Left hindlimb (tissue), 1 donor: ENCODE data around the gene KRT81.

Experiments used
- DNase-seq: peaks from one replicate; pipeline ENCODE4 v3.0.0-alpha.2; 2018

KRT81 gene

DNA sequence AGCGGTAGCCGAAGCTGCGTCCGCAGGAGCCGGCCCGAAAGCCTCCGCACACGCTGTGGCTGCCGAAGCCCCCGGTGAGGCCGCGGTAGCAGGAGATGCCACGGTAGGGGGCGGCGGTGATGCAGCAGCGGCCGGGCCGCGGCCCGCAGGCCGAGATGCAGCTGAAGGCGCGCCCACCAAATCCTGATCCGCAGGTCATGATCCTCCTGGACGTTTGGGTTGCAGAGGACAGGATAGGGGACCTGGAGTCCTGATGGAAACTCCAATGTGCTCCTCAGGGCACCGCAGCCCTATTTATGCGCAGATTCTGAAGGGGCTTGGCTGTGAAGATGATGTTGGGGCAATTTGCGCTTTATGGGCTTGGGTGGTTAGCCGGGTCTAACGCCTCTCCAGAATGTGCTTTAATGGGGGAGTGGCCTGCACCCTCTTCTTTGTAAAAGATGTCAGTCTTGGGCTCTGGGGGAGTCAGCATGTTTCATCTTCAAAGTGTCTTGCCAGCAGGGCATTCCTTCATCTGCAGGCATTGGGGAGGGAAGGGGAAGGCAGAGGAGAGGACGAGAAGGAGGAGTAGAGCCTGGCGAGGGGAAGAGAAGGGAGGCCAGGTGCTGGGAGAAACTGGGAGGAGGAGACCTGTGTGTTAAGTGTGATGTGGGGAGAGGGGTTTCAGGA lies at the start of gene KRT81:
TSS of gene KRT81 (minus strand) at position 268 of the 669 bp plus-strand sequence. CDS start at position 199, 69 bp downstream.
- no peak for DNase-seq

DNA sequence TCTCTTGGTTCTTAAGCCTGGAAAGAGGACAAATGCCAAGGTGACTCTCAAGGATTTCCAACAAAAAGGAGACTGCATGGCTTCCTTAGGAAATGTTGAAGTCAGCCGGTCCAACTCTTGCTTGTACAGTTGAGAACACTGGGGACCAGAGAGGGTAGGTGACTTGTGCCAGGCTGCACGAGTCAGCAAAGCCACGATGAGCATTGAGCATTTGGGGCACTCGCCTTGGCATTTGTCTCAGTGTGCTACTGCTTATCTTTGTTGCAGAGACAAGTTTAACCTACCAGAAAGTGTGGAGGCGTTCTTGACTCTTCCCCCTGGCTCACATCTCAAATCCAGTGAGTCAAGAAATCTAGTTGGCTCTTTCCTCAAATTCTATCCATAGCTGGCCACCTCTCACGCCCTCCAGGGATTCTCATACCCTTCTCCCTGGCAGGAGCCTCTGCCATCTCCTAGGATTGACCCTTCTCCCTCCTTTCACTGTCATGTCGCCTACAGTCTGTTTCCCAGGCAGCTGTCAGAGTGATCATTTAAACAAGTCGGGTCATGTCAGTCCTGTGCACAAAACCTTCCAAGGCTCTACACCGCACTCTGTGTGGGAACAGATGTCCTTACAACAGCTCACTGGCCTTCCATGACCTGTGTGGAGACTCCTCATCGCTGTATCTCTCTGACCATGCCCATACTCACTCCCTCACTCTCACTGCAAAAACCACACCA lies 47.1 kb upstream of the KRT81 start:
- no peak for DNase-seq

DNA sequence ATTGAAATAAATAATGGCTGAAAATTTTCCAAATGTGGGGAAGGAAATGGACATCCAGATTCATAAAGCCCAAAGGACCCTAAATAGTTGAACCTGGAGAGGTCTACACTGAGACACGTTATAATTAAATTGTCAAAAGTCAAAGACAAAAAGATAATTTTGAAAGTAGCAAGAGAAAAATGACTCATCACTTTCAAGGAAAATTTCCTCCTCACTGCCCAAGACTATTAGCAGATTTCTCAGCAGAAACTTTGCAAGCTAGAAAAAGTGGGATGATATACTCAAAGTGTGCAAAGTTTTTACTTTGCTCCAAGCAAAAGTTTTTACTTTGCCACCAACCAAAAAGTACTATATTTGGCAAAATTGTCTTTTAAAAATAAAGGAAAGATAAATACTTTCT lies 45.7 kb upstream of the KRT81 start:
- DNase-seq = no peak

DNA sequence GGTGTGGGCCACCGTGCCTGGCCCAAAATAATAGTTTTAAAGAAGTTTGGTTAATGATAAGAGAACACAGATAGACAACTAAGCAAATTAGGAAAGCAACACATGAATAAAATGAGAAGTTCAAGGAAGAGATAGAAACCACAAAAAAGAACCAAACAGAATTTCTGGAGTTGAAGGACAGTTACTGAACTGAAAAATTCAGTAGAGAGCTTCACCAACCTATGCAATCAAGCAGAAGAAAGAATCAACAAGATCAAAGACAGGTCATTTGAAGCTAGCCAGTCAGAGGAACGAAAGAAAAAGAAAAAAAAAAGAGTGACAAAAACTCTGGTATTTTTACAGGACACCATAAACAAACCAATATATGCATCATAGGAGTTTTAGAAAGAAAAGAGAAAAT lies 45.3 kb upstream of the KRT81 start:
- no peak for DNase-seq

DNA sequence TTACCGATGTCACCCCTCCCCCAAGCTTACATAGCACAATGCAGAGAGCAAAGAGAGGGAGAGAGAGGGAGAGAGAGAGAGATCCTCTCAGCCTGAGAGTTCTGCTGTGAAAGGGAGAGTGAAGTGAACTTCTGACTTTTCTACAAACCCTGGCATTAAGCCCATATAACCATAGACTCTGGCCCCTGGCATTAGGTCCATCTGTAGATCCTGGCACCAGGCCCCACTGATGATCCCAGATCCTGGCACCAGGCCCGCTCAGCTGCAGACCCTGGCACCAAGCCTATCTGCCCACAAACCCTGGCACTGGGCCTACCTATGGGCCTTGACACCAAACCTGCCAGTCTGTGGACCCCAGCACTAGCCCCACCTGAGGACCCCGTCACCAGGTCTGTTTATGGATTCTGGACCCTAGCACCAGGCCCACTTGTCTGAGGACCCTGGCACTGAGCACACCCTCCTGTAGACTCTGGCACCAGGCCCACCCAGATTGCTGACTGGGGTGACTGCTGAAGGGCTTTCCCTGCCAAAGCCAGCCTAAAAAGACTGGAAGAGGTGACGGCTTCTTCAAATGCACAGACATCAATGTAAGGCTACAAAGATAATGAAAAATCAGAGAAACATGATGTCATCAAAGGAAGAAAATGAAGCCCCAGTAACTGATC lies 44.4 kb upstream of the KRT81 start:
- DNase-seq = no peak

DNA sequence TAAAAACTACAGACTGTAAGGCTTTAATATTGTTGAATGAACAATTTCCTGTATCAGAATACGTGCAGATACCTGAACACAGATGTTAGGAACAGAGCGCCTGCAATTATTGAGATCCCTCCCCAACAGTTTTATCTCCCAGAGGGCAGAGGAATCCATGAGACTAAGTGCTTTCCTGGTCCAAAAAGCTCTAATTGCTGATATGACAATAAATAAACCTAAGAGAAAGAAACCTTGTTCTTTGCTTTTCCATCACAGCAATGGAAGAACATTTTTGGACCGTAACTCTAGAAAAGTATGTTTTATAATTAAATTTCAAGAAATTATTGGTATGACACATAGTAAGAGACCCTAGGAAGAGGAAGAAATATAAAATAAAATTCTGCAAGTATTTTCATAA lies 42.9 kb upstream of the KRT81 start:
- DNase-seq = no peak

DNA sequence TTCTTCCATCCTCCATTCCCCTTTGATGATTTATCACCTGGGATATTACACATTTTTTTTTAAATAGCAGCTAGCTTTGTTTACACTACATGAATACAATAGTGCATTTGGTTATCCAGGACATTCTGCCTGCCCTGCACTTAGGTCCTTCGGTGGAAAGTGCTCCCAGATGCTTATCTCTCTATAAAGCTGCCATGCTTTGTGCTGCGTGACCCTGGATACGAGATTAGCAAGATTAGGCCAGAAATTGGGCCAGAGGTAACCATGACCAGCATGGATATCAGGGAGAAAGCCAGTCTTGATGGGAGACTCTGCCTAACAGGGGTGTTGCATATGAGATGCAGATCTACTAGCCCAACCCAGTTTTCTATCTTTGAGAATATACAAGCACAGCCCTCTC lies 42.0 kb upstream of the KRT81 start:
- DNase-seq = no peak

DNA sequence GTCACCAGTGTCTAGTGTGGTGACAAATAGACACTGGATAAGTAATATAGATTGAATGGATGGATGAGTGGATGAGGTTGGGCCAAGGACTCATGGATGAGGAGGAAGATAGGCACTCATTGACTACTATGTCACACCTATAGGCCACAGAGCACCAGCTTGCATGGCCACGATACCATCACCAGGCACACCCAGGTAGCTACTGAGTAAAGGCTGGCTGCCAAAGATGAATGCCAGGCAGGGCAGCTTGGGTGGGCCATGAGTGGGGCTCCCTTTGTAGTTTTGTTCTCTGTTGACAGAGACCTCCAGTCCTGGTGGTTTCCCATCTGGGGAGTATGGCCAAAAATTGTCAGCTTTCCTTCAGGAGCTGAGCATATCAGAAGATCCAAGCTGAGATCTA lies 41.0 kb upstream of the KRT81 start:
- no peak for DNase-seq

DNA sequence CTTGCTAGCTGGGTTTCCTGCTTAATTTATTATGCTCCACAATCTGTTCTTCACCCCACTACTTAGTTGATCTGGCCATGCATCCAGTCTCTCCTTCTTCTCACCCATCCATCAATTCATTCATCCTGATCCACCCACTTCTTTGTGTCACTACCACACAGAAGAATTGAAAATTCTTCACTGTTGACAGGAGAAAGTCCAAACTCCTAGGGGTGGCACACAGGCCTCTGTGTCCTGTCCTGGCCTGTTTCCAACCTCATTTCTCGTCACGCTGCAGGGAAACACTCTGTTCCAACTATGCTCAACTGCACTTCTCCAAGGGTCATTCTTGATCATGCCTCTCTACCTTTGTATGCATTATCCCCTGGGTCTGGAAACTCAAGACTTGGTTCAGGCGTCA lies 40.5 kb upstream of the KRT81 start:
- no peak for DNase-seq

DNA sequence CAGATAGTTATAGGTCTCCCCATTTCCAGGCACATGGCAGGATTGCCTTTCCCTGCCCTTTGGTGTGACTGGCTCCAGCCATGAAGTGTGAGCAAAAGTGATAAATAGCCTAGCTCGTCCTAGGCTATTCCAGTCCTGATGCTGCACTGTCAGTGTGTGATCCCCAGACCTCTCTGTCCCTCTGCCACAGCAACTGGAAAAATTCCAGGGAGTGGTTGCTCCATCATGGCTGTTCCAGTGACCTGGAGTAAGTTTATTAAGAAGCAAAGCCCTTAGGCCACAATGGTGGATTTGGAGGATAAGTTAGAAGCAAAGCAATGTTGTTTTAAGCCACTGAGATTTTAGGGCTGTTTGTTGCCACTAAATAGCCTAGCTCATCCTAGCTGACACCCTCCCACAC lies 39.7 kb upstream of the KRT81 start:
- DNase-seq = no peak

DNA sequence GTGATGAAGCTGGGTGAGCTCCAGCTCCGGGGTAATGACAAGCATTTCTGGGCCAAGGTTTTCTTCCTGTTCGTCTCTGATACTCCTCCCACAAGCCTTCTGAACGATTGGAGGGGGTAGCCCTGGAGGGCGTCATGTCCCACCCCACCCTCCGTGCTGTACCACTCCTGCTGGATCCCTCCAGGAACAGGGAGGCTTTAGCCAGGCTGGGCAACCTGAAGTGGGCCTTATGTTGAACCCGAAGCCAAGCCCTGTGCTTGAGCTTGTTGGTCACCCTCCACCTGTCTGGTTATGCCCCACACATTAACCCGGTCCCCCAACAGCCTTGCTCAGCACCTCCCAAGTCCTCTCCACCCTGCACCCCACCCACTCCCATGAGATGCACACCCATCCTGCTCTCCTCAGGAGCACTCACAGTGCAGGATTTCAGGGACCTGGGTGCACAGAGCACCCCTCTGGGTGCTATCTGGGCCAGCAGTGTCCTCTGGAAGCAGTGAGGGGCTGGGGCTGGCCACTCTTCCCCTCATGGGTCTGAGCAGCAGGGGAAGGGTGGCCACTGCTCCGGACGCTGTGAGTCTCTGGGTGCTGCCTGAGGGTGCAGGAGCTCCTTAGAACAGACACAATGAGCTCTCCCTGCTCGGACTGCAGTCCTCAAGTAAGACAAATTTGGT lies 36.6 kb upstream of the KRT81 start:
- no peak for DNase-seq

DNA sequence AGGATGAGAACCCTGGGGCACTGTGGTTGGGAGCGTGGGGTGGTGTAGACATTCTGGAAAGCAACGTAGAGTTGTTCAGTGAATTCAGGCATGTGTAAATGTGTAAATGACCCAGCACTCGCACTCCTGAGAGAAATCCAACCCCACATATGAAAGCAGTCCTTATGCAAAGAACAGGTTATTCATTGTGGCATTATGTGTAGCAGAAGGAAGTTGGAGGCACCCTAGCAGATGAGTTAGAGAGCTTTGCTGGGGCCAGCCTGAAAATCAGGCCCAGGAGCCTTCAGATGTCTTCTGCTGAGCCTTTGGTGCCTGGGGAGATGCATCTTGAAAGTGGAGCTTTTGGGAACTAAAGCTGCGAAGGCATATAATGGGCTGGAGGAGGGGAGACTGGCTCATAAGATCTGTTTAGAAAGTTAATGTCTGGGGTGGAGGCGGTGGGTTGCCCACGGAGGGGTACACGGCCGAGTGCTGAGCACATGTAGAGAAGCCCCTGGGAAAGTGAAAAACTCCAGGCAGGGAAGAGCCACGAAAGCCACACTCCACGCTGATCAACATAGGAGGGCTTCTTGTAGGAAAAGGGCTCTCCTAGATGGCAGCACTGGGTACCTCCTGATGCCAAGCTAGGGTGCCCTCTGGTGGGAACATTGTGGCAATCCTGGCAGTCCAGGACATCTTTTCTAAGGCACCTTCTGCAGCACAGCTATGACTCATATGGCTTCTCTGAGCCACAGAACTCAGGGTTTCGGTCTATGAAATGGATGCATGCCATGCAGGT lies 35.9 kb upstream of the KRT81 start:
- DNase-seq = peak; percentile 59

DNA sequence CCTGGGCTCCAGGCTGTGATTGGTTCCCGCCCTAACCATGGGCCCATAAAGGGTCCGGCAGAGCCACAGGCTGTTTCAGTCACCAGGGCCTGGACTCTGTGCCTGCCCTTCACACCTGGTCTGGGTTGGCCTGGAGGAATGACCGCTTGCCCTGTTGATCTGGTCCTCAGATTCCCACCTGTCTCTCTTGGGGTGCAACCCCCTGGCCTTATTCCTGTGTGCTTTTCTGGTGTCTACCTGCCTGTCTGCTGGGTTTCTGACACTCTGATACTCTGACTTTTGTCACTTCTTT lies 32.8 kb upstream of the KRT81 start:
- no peak for DNase-seq

DNA sequence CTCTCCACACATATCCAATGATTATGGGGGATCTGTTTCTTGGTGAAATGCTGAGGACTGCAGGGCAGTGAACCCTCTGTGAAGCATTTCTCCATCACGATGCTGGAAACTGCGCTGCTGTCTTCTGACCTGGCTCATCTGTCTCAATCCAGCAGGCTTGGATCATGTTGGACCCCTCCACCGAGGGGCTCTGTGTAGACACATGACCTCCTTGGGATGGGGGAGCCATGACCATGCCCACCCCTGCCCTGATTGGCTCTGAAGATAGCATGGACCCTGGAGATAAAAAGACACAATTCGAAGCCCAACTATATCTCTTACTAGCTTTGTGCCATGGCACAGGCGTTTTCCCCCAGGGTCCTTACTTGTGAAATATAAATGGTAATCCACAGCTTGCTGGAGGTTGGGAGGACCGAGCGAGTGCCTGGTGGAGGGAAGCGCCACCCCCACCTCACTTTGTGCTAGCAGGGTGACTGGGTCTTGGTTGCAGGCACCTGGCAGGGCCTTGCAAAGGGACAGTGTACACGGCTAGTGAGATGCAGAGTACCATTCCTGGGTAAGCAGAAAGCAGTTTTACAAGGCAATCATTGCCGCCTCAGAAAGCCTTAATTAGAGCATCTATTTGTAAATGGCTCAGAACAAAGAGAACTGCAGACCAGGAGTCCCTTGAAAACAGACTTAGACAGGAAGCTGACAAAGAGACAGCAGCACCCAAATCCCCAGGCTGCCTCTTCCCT lies 32.2 kb upstream of the KRT81 start:
- DNase-seq = no peak

DNA sequence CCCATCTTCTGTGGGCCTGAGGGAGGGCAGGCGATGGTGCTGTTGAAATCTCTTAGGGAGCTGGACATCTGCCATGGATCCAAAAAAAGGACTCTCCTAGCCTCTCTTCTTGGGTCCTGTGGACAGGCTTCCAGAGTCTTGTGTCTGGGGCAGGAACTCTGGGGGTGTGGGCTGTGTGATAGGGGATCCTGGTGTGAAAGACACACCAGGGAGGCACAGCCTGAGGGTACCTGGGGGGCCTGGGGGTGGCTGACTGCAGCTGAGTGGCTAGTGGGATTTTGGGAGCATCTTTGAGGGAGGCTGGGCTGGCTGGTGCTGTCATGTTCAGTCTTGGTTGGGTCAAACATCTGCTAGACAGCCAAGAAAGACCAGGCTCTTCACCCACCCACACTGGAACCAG lies 31.7 kb upstream of the KRT81 start:
- no peak for DNase-seq

DNA sequence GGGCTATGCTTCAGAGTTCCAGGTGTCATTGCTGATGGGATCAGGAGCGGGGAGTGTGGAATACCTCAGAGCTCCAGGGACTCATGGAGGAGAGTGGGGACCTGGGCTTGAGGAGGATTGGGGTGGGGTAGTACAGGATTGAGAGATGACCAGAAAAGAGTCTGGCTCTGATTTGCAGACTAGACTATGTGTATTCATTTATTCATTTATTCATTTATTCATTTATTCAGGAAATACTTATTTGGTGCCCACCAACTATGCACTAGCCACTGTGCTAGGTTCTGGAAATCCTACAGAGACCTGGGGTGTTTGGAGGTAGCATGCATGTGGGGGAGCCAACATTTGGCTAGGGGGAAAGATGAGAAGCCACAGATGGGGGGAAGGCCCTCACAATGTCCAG lies 30.7 kb upstream of the KRT81 start:
- DNase-seq = no peak

DNA sequence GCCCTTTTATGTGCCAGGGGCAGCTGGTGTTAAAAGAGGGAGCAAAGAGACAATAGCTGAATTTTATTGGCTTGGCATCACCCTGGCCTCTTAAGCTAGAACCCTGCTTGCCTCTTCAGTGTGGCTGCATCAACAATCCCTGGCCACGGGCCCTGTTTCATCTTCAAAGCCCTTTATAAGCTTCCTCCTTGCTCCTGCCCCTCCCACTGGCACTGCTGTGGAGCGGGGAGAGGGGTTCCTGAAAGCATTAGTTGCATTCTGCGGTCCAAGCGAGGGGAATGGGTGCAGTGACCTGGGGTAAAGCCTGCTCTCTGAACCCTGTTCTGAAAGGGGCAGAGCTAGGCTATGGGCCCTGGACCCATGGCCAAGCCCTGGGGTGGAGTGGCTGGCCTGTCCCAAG lies 30.1 kb upstream of the KRT81 start:
- DNase-seq = no peak

DNA sequence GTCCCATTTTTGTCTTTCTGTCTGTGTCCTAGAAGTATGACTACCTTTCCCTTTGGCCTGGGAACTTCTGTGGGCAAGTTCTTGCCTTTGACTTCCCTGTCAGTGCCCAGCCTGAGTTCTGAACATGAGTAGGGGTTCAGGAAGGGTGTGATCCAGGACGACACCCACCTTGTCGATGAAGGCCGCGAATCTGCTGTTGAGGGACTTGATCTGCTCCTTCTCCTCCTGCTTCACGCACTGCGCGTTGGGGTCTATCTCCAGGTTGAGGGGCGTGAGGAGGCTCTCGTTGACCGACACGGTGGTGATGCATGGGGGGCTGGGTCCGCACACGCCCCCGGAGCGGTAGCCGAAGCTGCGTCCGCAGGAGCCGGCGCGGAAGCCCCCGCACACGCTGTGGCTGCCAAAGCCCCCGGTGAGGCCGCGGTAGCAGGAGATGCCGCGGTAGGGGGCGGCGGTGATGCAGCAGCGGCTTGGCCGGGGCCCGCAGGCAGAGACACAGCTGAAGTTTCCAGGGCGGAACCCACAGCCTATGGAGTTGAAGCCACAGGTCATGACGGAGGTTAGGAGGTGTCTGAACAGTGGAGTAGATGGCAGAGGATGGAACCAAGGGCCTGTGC lies 29.6 kb upstream of the KRT81 start, which contains the start of gene KRT83:
TSS of gene KRT83 (minus strand) at position 615 of the 617 bp plus-strand sequence. CDS start at position 552, 63 bp downstream.
- DNase-seq = no peak

DNA sequence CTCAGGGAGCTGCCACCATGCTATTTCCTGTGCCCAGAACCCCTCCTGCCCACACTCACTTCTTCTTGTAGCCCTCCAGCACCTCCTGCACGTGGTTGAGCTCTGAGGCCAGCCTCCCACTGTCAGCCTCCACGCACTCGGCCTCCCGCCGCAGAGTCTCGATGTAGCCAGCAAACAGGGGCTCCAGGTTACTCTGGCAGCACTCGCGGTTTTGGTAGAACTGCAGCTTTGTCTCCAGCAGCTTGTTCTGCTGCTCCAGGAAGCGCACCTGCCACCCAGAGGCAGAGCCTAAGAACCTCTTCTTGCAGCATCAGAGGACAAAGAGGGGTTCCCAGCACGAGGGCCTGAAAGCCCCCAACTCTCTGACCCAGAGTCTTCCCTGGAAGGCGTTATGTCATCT lies 27.8 kb upstream of the KRT81 start:
- DNase-seq = no peak

DNA sequence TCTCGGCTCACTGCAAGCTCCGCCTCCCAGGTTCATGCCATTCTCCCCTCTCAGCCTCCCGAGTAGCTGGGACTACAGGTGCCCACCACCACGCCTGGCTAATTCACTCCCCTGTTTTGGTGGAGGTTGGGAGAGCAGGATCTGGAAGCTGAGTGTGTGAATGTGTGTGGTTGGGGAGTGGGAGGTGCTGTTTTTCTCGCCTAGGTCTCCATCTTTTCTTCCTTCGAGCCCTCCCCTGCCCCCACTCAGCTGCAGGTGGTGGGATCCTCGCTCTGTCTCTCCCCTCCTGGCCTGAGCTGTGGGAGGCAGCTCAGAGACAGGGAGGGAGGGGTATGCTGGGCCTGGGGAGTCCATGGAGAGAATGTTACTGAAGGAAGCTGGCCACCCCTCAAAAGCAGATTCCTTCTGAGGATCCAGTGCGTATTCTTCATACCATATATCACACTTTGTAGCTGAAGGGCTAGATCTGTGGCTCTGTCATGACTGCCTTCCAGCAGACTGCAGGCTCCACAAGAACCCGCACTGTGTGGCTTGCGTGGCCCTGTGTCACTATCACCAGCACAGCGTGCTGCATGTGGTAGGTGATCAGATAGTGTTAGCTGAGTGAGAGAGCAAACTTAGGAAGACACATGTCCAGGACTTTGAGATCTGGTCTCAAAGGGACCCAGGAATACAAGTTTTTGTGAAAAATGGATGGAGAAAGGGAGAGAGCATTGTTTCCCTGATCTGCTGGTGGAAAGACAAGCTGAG lies 27.1 kb upstream of the KRT81 start:
- DNase-seq = no peak

DNA sequence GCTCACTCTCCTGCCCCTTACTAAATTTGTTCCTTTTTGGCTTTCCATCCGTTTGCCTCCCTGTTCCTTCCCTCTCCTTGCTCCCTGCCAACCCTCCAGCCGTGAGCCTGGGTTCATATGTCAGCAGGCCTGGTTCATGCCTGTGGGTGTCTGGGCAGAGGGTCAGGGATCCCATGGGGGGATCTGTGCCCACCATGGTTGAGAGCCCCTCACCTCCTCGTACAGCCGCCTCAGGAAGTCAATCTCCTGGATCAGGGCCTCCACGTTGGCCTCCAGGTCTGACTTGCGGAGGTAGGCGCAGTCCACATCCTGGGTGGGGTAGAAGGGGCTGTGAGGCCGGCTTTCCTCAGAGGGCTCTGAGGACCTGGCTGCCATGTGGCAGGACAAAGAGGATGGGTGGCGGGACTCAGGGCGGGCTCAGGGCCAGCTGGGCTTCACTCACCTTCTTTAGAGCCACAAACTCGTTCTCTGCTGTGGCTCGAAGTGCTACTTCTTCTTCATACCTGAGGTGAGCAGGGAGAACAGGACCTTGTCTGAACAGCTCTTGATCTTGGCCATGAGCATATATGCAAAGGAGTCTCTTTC lies 26.2 kb upstream of the KRT81 start:
- no peak for DNase-seq
